GM19452 (cell line): Measurements from ENCODE around the gene CREBRF.
"Not testable (repeated sequence)": the region's sequence is repeated elsewhere in the genome, so short reads cannot be mapped to it uniquely, and the experiment has no call there.

ENCODE experiments used
- ATAC-seq: cut with Tn5 transposase; IDR thresholded peaks from one replicate; pipeline ENCODE4 v1.9.1; 2021; ENCODE audit not compliant: unreplicated experiment

The CREBRF gene

GRCh38 chr5:173148354-173148753 is 92.2 kb downstream of the CREBRF start:
- ATAC-seq, result no peak

- no peak for ATAC-seq
These were observed 96.4 kb downstream of the CREBRF start for GRCh38 chr5:173152547-173152946.

DNA sequence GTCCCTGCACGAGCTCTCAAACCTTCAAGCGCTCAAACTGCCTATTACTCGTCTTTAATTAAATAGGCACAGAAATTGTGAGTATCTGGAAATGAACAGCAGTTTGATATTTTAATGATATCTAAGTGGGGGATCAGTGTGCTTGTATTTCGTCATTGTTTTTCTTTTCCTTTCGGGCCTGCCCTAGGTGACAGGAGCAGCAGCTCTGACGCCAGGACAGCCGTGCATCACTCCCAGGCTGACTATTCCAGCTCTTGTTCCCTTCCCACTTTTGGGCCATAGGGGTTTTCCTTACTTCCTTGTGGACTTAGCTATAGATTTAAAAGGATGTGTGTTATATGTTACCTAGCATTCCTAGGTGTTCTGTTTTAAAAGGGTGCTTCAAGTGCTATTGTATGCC is 97.7 kb downstream of the CREBRF start:
- ATAC-seq, result no peak

- not testable (repeated sequence) for ATAC-seq
These were observed 98.5 kb downstream of the CREBRF start for GRCh38 chr5:173154619-173155018.

- ATAC-seq, result no peak
These were observed 99.8 kb downstream of the CREBRF start for GRCh38 chr5:173155912-173156311.

DNA sequence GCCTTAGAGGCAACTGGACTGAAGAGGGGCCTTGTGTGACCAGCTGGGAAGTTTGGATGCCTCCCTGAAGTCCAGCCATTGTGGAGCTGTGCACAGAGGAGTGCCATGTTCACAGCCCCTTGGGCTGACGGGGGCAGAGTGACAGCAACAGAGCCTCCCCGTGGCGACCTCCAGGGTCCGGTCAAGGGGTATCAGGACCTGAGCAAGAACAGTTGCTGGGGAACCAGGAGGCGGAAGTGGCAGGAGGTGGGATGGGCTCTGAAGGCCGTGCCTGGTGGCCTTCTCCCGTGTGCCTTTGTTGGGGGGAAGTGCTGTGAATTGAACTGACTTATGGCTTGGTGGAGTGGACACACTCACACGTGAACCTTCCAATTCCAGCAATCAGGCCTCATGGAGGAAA is 102.2 kb downstream of the CREBRF start:
- ATAC-seq, result no peak

GRCh38 chr5:173159256-173159655 is 103.1 kb downstream of the CREBRF start:
- ATAC-seq, result no peak

- no peak for ATAC-seq
These were observed 105.0 kb downstream of the CREBRF start for GRCh38 chr5:173161148-173161547.

DNA sequence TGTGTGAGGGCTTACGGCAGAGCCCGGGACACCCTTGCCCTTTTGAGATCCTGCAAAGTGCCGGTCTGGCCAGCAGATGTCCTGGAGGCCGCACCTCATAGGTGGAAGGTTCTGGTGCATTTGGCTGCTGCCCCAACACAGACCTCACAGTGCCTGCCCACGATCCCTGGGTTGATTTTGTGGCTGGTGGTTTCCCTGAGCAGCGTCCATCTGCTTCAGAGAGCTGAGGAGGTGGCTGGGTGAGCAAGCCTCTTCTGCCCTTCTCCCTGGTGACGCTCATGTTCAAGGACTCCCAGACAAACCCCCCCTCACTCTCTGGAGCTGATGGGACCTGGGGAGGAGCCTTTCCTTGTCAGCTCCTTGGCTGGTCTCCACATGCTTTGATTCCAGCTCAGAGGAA is 107.1 kb downstream of the CREBRF start:
- no peak for ATAC-seq

DNA sequence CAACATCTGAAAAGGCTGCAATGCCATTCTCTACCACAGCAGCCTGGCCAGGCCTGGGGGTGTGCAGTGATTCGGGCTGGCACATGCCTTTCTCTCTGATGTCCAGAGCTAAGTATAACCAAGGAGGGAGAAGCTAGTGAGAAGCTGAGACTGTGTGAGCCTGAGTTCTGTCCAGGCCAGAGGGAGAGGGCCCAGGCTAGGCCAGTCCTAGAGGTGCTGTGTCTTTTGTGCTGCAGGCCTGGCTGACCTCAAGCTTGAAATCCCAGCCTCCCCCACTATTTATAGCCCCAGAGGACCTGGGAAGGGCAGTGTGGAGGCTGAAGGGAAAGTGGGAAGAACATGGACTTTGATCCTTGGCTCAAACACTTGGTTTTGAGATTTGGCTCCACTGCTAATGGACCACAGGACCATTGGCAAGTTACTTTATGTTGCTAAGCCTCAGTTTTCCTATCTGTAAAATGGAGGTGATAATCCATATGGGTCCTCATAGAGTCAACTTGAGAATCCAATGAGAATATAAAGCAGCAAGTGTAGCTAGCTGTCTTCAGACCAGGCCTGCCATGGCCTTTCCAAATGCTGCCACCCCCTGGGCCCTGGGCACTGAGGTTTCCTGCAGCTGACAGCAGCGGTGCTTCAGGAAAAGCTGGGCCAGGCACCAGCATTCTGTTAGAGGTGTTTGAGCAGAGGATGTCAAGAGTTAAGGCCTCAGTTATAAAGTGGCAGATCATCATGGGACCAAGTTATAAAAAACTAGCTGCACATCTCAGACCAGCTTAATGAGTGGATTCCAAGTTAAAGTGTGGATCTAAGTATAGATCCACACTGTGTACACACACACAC is 109.2 kb downstream of the CREBRF start:
- ATAC-seq, result no peak

DNA sequence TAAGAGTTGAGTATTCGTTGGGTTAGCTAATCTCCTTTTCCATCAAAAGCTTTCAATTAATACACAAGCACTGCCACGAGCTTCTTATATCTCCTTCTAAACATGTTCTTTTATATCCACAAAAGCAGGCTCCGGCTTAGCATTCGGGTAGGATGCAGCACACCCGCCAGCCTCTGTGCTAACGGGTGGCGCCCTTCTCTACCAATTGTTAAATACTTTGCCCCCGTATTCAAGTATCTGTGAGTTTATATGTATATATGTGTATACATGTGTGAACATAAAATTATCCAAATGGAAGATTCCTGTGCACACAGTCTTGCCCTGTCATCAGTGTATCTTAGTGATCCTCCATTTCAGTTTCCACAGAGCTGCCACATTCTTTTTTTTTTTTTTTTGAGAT is 116.0 kb downstream of the CREBRF start:
- no peak for ATAC-seq

DNA sequence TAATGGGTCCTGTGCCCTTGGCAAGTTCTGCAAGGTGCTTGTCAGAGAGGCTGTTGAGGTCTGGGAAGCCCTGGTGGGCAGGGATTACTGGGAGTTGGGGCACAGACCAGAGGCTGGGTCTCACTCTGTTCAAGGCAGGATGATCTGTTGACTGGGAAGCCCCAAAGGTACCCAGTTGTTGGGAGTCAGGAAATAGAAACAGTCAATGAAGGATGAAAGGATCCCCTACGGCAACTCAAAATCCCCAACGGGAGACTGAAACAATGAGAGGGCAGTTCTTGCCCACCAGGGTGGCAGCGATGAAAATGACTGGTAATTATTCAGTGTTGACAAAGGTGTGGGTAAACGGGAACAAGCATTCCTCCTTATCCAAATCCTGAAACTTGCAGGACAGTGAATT is 119.4 kb downstream of the CREBRF start:
- ATAC-seq, result no peak

DNA sequence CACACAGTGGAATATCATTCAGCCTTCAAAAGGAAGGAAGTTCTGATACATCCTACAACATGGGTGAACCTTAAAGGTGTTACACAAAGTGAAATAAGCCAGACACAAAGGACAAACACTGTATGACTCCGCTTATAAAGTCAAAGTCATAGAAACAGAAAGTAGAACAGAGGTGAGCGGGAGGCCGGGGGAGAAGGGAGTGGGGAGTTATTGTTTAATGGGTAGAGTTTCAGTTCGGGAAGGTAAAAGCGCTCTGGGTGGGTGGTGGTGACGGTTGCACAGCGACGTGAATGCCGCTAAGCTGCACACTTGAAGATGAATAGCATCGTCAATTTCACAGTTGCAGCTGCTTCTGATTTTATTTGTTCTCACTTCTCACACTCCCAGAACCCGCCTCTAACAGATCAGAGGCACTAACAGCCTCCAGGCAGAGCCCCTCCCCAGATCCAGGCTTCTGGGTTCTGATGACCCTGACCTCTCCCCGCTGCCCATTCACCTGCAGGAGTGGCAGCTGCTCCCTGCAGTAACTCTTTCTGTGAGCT is 122.3 kb downstream of the CREBRF start:
- ATAC-seq, result no peak

DNA sequence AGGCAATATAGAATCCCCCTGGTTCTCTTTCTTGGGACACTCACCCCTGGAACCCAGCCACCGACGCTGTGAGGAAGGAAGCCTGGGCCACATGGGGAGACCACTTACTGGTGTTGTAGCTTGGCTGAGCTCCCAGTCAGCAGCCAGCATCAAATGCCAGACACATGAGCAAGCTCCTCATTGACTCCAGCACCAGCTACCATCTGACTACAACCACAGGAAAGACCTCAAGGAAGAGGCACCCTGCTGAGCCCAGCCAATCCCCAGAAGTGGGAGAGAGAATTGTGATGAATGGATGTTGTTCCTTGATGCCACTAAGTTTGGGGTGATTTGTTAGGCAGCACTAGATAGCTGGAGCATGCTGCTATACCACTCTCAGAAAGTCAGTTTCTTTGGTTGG is 124.2 kb downstream of the CREBRF start:
- no peak for ATAC-seq

GRCh38 chr5:173187054-173187743 is 131.0 kb downstream of the CREBRF start:
- no peak for ATAC-seq

- ATAC-seq, result no peak
These were observed 132.1 kb downstream of the CREBRF start for GRCh38 chr5:173188280-173188679.
